HG03558 (cell line): ENCODE data around the gene YJEFN3.

Experiments used
- ATAC-seq: cut with Tn5 transposase; IDR thresholded peaks from one replicate; pipeline ENCODE4 v1.9.1; 2021; ENCODE audit warnings: moderate number of reproducible peaks; ENCODE audit not compliant: unreplicated experiment; ENCODE audit errors: extremely low read depth

The YJEFN3 gene

GRCh38 chr19:19535311-19536191, 6.8 kb downstream of the YJEFN3 start:
- no peak for ATAC-seq

GRCh38 chr19:19537075-19538048, 8.7 kb downstream of the YJEFN3 start:
- ATAC-seq, result no peak

- no peak for ATAC-seq
These were observed 9.5 kb downstream of the YJEFN3 start, which contains the start of gene CILP2 for GRCh38 chr19:19538061-19538784. Gene CILP2, plus strand, starts transcription at chr19:19538265. Its CDS starts 85 bp downstream, at chr19:19538350.

- no peak for ATAC-seq
These were observed 10.1 kb downstream of the YJEFN3 start for GRCh38 chr19:19538785-19539166.

- ATAC-seq, result no peak
These were observed 11.0 kb downstream of the YJEFN3 start for GRCh38 chr19:19539698-19540063.

GRCh38 chr19:19540064-19540714, 11.5 kb downstream of the YJEFN3 start:
- ATAC-seq, result no peak

- no peak for ATAC-seq
These were observed 12.2 kb downstream of the YJEFN3 start for GRCh38 chr19:19540715-19541515.

GRCh38 chr19:19541616-19542015, 12.9 kb downstream of the YJEFN3 start:
- ATAC-seq, result no peak

GRCh38 chr19:19542507-19542906, 13.8 kb downstream of the YJEFN3 start:
- no peak for ATAC-seq

- no peak for ATAC-seq
These were observed 14.4 kb downstream of the YJEFN3 start for GRCh38 chr19:19543101-19543500.

- no peak for ATAC-seq
These were observed 14.9 kb downstream of the YJEFN3 start for GRCh38 chr19:19543640-19544039.

- no peak for ATAC-seq
These were observed 15.7 kb downstream of the YJEFN3 start for GRCh38 chr19:19544257-19544953.

- ATAC-seq, result no peak
These were observed 16.4 kb downstream of the YJEFN3 start for GRCh38 chr19:19544954-19545591.

GRCh38 chr19:19545707-19546106, 17.0 kb downstream of the YJEFN3 start:
- ATAC-seq, result no peak

GRCh38 chr19:19546751-19547162, 18.0 kb downstream of the YJEFN3 start:
- ATAC-seq, result no peak

GRCh38 chr19:19547674-19548336, 19.1 kb downstream of the YJEFN3 start:
- ATAC-seq, result no peak
